ENCODE data around the gene ZNF124.
A peak's percentile ranks its signal among the peaks of the same experiment; 100 is the strongest.
"Not testable (repeated sequence)": the region's sequence is repeated elsewhere in the genome, so short reads cannot be mapped to it uniquely, and the experiment has no call there.

The ZNF124 gene

GRCh38 chr1:247131236-247131635 lies 40.6 kb downstream of the ZNF124 start:
- peaks cover 66% of the 10 kb centered on the region for H3K9me3 ChIP-seq (ENCODE audit: insufficient read depth, low read length)
- H3K9ac ChIP-seq (ENCODE audit: insufficient read length, low read depth), result no peak overlapping the region
- no peaks in the 10 kb centered on the region for H3K4me1 ChIP-seq (ENCODE audit: insufficient read depth, insufficient read length)
- no peak overlapping the region for H3K4me3 ChIP-seq (ENCODE audit: insufficient read length, low read depth)
- no peak for TF ChIP-seq ZNF274 (IDR thresholded peaks at IDR 0.05; ENCODE audit: low read depth, low read length)
- no peak for TF ChIP-seq YY1 (IDR thresholded peaks at IDR 0.05; ENCODE audit: insufficient read depth, insufficient read length)
- no peak for TF ChIP-seq SUZ12 (IDR thresholded peaks at IDR 0.05; ENCODE audit: extremely low read depth, insufficient read depth, insufficient read length)
- DNase-seq (ENCODE audit: low read depth, low spot score), result no peak
- no peaks in the 10 kb centered on the region for H3K27me3 ChIP-seq (ENCODE audit: insufficient read depth, insufficient read length)
- peaks cover 37% of the 10 kb centered on the region for H3K36me3 ChIP-seq (ENCODE audit: insufficient read depth, insufficient read length, low read length)

- DNase-seq (ENCODE audit: low read depth, low spot score); H3K27me3 ChIP-seq (ENCODE audit: insufficient read depth, insufficient read length); H3K4me1 ChIP-seq (ENCODE audit: insufficient read depth, insufficient read length): not testable (repeated sequence)
- Histone ChIP-seq H3K36me3 (ENCODE audit: insufficient read depth, insufficient read length, low read length) (peaks cover 30% of the 10 kb centered on the region), H3K9ac (ENCODE audit: insufficient read length, low read depth) (peak overlapping the region; percentile 24), H3K9me3 (ENCODE audit: insufficient read depth, low read length) (peaks cover 31% of the 10 kb centered on the region), H3K4me3 (ENCODE audit: insufficient read length, low read depth) (peak overlapping the region; percentile 15)
These were observed 44.1 kb downstream of the ZNF124 start for GRCh38 chr1:247127519-247128282.

- H3K27me3 ChIP-seq (ENCODE audit: insufficient read depth, insufficient read length); H3K9ac ChIP-seq (ENCODE audit: insufficient read length, low read depth): not testable (repeated sequence)
- H3K36me3 ChIP-seq (ENCODE audit: insufficient read depth, insufficient read length, low read length), result peaks cover 19% of the 10 kb centered on the region
These were observed 45.2 kb downstream of the ZNF124 start for GRCh38 chr1:247126601-247127000.

GRCh38 chr1:247126166-247126565 lies 45.7 kb downstream of the ZNF124 start:
- not testable (repeated sequence) for H3K27me3 ChIP-seq (ENCODE audit: insufficient read depth, insufficient read length)

More at GRCh38 chr1:247126601-247127000, 45.2 kb downstream of the ZNF124 start:
- H3K9me3 ChIP-seq (ENCODE audit: insufficient read depth, low read length), result peaks cover 20% of the 10 kb centered on the region
- not testable (repeated sequence) for H3K4me3 ChIP-seq (ENCODE audit: insufficient read length, low read depth); H3K4me1 ChIP-seq (ENCODE audit: insufficient read depth, insufficient read length); DNase-seq (ENCODE audit: low read depth, low spot score)

GRCh38 chr1:247121382-247121781 lies 50.4 kb downstream of the ZNF124 start:
- Histone ChIP-seq H3K36me3 (ENCODE audit: insufficient read depth, insufficient read length, low read length) (no peaks in the 10 kb centered on the region), H3K9me3 (ENCODE audit: insufficient read depth, low read length) (no peaks in the 10 kb centered on the region), H3K4me1 (ENCODE audit: insufficient read depth, insufficient read length) (no peaks in the 10 kb centered on the region), H3K27me3 (ENCODE audit: insufficient read depth, insufficient read length) (no peaks in the 10 kb centered on the region), H3K4me3 (ENCODE audit: insufficient read length, low read depth) (no peak overlapping the region), H3K9ac (ENCODE audit: insufficient read length, low read depth) (no peak overlapping the region)
- DNase-seq (ENCODE audit: low read depth, low spot score), result no peak
- TF ChIP-seq YY1 (IDR thresholded peaks at IDR 0.05; ENCODE audit: insufficient read depth, insufficient read length), result no peak
- TF ChIP-seq ZNF274 (IDR thresholded peaks at IDR 0.05; ENCODE audit: low read depth, low read length), result no peak
- TF ChIP-seq SUZ12 (IDR thresholded peaks at IDR 0.05; ENCODE audit: extremely low read depth, insufficient read depth, insufficient read length), result no peak

More at GRCh38 chr1:247126166-247126565, 45.7 kb downstream of the ZNF124 start:
- H3K4me1 ChIP-seq (ENCODE audit: insufficient read depth, insufficient read length); DNase-seq (ENCODE audit: low read depth, low spot score); H3K4me3 ChIP-seq (ENCODE audit: insufficient read length, low read depth); H3K9ac ChIP-seq (ENCODE audit: insufficient read length, low read depth): not testable (repeated sequence)
- H3K9me3 ChIP-seq (ENCODE audit: insufficient read depth, low read length), result peaks cover 15% of the 10 kb centered on the region
- peaks cover 14% of the 10 kb centered on the region for H3K36me3 ChIP-seq (ENCODE audit: insufficient read depth, insufficient read length, low read length)

- not testable (repeated sequence) for DNase-seq (ENCODE audit: low read depth, low spot score); H3K27me3 ChIP-seq (ENCODE audit: insufficient read depth, insufficient read length); H3K4me1 ChIP-seq (ENCODE audit: insufficient read depth, insufficient read length); H3K4me3 ChIP-seq (ENCODE audit: insufficient read length, low read depth); H3K9me3 ChIP-seq (ENCODE audit: insufficient read depth, low read length); H3K9ac ChIP-seq (ENCODE audit: insufficient read length, low read depth); H3K36me3 ChIP-seq (ENCODE audit: insufficient read depth, insufficient read length, low read length)
These were observed 51.5 kb downstream of the ZNF124 start for GRCh38 chr1:247120408-247120668.

GRCh38 chr1:247119600-247120407 lies 52.0 kb downstream of the ZNF124 start:
- no peak overlapping the region for H3K4me3 ChIP-seq (ENCODE audit: insufficient read length, low read depth)
- TF ChIP-seq ZNF274 (IDR thresholded peaks at IDR 0.05; ENCODE audit: low read depth, low read length), result no peak
- TF ChIP-seq SUZ12 (IDR thresholded peaks at IDR 0.05; ENCODE audit: extremely low read depth, insufficient read depth, insufficient read length), result no peak
- TF ChIP-seq YY1 (IDR thresholded peaks at IDR 0.05; ENCODE audit: insufficient read depth, insufficient read length), result no peak
- H3K4me1 ChIP-seq (ENCODE audit: insufficient read depth, insufficient read length), result no peaks in the 10 kb centered on the region
- no peaks in the 10 kb centered on the region for H3K27me3 ChIP-seq (ENCODE audit: insufficient read depth, insufficient read length)
- DNase-seq (ENCODE audit: low read depth, low spot score), result no peak
- H3K36me3 ChIP-seq (ENCODE audit: insufficient read depth, insufficient read length, low read length), result no peaks in the 10 kb centered on the region
- no peak overlapping the region for H3K9ac ChIP-seq (ENCODE audit: insufficient read length, low read depth)
- H3K9me3 ChIP-seq (ENCODE audit: insufficient read depth, low read length), result no peaks in the 10 kb centered on the region

Data from NT2/D1 (cell line).